Ammon's horn (tissue), 1 donor: ENCODE results near the gene USP40.
A peak's percentile ranks its signal among the peaks of the same experiment; 100 is the strongest.

Experiments
- DNase-seq: peaks from one replicate; pipeline ENCODE4 v3.0.0-alpha.2; 2016; ENCODE audit warnings: low spot score

Gene USP40

DNA sequence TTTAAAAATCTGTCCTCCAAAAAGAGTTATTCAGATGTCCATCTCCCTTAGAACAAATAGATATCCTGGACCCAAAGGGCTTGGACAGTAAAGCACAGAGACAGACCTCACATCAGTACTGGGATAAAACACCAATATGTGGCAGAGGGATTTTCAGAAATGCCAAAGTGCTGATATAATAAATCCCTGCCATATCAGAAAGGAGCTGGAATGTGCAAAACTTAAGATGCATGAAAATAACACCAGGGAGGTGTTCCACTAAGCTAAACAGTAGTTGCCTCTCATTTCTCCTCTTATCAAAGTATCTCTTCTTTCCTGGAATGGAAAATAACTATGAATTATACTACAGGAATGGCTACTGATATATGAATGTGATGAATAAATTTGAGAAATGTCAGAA, 13.2 kb downstream of the USP40 start:
- no peak for DNase-seq

DNA sequence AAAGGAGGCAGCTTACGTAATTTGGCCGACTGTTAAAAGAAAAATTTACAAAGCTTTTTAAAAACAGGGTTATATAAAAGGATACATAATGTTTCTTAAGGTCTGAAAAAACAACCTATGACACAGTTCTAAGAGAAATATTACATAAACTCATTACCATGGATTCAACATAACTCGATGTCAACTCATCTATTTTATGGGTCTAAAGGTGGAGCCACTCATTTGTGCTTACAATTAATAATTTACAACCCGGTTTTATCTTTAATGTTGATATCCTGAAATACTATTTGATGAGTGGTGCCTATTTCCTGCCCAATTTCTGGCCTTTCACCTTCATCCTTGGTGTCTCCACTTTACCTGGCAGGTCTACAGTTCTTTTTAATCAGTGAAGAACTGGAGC, 15.1 kb downstream of the USP40 start:
- DNase-seq, result no peak

GRCh38 chr2:233546774-233547173, 19.8 kb downstream of the USP40 start:
- DNase-seq, result peak; percentile 52

- no peak for DNase-seq
These were observed 20.5 kb downstream of the USP40 start for GRCh38 chr2:233546101-233546500.

DNA sequence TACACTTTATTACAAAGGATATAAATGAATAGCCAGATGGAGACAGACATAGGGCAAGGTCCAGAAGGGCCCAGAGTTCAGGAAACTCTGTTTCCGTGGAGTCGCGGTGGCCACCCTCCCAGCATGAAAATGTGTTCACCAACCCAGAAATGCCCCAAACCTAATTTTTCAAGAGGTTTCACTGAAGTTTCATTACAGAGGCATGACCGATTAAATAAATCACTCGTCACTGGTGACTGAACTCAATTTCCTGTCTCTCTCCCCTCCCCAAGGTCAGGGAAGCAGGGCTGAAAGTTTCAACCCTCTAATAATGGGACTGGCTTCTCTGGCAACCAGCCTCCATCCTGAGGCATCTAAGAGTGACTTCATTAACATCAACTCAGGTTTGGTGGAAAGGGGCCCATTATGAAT, 22.4 kb downstream of the USP40 start:
- DNase-seq, result no peak

GRCh38 chr2:233542507-233542906, 24.1 kb downstream of the USP40 start:
- DNase-seq, result no peak

DNA sequence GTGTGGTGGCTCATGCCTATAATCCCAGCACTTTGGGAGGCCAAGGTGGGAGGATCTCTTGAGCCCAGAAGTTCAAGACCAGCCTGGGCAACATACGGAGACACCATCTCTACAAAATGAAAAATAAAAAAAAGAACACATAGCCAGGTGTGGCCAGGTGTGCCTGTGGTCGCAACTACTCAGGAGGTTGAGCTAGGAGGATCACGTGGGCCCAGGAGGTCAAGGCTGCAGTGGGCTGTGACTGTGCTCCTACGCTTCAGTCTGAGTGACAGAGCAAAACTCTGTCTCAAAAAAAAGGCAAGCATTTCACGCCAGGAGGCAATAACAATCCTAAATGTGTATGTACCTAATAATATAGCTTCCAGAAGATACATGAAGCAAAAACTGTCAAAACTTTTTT, 27.8 kb downstream of the USP40 start:
- DNase-seq, result no peak

- no peak for DNase-seq
These were observed 31.3 kb downstream of the USP40 start for GRCh38 chr2:233535271-233535670.

DNA sequence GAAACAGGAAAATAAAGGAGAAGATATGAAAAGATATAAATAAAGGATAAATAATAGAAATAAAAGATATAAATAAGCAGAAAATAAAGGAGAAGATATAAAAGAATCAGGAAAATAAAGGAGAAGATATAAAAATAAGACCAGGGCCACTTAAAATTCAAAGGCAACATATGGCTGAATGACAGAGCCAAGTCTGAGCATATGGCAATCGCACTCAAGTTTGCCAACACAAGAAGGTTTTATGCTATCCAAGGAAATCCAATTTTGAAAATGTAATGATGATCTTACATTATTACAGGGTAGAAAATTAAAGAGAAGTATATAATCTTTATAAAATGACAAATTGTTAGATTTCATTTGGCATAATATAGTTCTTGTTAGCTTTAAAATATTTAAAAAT, 33.6 kb downstream of the USP40 start:
- peak; percentile 13 for DNase-seq

DNA sequence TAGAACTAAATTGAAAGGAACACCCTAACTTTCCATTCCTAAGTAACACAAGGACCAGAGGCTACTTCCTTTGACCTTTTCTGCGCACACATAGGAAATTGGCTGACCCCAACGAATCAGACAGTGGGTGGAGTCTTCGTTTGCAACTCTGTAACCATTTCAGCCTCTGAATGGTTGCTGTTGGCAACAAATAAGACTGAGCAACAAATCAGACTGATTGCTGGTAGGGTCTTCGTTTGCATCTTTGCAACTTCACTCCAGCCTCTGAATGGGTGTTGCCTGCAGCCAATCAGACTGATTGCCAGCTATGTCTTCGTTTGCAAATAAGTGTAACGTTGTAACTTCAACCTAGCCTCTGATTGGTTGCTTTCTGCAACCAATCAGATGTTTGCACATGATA, 34.6 kb downstream of the USP40 start:
- DNase-seq, result no peak

GRCh38 chr2:233530381-233530780, 36.2 kb downstream of the USP40 start:
- DNase-seq, result no peak

DNA sequence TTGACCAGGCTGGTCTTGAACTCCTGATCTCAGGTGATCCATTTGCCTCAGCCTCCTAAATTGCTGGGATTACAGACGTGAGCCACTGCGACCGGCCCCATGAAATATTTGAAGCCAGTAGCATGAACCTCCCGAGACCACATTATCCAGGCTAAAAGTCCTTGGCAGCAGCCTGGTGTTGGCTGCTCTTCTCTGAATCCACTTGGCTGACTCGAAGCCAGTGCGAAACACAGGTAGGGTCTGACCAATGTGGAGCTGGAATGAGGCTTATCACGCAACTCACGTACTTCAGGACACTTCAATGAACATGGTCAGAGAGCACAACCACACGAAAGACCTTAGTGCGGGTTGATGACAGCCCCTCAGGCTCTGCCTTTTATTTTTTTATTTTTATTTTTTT, 38.4 kb downstream of the USP40 start:
- no peak for DNase-seq

- DNase-seq, result no peak
These were observed 40.8 kb downstream of the USP40 start for GRCh38 chr2:233525791-233526190.

GRCh38 chr2:233519787-233520611, 46.6 kb downstream of the USP40 start:
- DNase-seq, result no peak

GRCh38 chr2:233513953-233514655, 52.5 kb downstream of the USP40 start:
- no peak for DNase-seq

DNA sequence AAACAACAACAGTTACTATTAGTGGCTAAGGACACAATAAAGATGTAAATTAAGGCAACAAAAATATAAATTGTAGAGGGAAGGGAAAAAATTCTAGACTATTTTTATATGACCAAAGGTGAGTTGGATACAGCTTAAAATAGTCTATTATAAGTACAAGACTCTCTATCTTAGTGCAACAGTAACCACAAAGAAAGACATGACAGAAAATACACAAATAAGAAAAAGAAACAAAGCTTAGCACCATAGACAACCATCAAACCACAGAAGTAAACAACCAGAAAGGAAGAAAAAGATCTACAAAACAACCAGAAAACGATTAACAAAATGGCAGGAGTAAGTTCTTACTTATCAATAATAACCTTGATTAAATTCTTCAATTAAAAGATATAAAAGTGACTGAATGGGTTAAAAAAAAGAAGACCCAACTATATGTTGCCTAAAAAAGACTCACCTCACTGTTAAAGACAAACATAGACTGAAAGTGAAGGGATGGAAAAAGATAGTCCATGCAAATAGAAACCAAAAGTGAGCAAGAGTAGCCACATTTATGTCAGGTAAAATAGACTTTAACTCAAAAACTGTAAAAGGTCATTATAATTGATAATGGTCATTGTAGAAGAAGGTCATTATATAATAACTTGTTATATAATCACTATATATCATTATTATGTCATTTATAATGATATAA, 62.5 kb downstream of the USP40 start:
- no peak for DNase-seq

DNA sequence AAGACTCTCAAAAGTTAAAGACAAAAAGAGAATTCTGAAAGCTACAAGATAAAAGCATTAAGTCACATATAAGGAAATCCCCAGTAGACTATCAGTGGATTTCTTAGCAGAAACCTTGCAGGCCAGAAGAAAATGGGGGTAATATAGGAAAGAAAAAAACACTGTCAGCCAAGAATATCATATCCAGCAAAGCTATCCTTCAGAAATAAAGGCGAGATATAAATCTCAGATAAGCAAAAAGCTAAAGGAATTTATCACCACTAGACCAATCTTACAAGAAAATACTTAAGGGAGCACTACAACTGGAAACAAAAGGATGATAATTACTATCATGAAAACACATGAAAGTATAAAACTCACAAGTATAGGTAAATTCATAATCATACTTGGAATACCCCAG, 63.1 kb downstream of the USP40 start:
- no peak for DNase-seq

GRCh38 chr2:233501198-233502076, 65.1 kb downstream of the USP40 start:
- DNase-seq, result peak; percentile 42

- DNase-seq, result no peak
These were observed 66.7 kb downstream of the USP40 start for GRCh38 chr2:233499928-233500327.

DNA sequence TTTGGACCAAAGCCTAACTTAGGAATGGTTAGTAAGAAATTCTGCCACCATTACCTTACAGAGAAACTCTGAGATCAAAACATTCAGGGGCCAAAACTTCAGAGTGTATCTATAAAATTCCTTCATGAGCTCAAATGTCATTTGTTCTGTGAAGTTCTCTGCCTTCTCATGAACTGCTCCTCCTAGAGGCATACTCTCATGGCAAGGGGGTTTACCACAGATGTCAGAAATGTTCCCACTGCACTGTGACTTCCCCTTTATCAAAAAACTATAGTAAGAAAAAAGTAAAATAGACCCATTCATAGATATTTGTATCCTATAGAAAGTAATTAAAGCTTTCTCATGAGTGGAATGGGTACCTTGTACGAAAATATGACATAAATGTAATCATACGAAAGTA, 68.5 kb downstream of the USP40 start:
- DNase-seq, result no peak

DNA sequence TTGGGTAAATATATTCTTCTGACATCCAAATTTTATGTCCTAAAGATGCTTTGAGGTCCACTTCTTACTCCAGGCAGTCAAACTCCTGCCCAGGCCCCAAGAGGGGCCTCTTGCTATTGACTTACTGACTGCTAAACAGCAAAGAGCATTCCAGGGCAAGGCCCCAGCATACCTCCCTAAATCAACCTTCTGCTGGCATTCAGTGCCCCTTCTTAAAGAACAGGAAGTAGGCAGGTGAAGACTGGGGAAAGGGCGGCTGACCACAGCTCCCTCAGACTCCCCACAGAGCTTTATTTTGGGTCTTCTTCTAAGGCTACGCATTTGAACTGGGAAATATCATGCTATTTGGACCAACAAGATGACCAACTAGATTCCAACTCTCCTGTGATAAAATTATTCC, 68.9 kb downstream of the USP40 start:
- no peak for DNase-seq
